ENCODE measurements around the gene C10orf90.
A peak's percentile ranks its signal among the peaks of the same experiment; 100 is the strongest.

The C10orf90 gene

GRCh38 chr10:126628746-126629145 is 41.7 kb downstream of the C10orf90 start:
- DNase-seq, result no peak

DNA sequence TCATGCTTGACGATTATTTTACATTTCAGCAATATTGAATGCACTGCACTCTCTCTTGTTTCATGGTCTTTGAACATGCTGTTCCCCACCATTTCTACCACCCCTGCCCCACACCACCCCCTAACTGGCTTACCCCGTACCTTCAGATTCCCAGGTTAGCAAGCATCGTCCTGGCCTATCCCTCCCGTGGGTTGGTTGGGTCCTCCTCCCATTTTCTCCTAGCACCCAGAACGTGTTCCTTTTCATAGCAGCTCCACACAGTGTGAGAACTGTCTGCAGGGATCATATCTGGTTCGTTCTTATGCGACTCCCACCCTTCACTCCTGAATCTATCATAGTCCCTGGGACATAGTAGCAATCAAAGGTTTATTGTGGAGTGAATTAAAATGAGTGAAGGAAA is 48.6 kb downstream of the C10orf90 start:
- no peak for DNase-seq

GRCh38 chr10:126618466-126618865 is 52.0 kb downstream of the C10orf90 start:
- DNase-seq, result no peak

DNA sequence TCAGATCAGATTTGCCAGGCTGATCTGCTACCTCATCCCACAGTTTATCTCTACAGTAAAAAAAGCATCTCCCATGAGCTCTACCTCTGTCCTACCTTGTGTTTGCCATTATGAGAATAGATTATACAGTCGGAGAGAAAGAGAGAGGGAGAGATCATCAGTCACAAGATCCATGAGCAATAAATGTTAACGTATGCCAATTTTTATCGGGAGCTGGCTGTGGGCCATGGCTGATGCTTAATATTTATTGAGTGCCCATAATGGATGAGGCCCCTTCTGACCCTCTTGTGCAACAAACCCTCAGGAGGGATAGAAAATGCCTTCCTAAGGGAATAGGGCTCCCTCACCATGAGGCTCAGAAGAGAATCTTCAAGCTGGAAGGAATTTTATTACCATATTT is 52.8 kb downstream of the C10orf90 start:
- no peak for DNase-seq

- DNase-seq, result no peak
Observed at GRCh38 chr10:126617208-126617607, 53.3 kb downstream of the C10orf90 start.

GRCh38 chr10:126616737-126617136 is 53.8 kb downstream of the C10orf90 start:
- DNase-seq, result no peak

DNA sequence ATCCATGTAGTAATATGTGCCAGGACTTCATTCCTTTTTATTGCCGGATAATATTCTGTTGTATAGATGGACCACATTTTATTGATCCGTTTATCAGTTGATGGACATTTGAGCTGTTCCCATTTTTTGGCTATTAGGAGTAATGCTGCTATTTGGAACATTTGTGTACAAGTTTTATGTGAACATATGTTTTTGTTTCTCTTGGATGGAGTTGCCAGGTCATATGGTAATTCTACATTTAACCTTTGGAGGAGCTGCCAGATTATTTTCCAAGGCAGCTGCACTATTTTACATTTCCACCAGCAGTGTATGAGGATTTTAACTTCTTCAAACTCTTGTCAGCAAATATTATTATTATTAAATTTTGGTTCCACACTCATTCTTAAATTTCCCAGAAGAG is 59.2 kb downstream of the C10orf90 start:
- no peak for DNase-seq

DNA sequence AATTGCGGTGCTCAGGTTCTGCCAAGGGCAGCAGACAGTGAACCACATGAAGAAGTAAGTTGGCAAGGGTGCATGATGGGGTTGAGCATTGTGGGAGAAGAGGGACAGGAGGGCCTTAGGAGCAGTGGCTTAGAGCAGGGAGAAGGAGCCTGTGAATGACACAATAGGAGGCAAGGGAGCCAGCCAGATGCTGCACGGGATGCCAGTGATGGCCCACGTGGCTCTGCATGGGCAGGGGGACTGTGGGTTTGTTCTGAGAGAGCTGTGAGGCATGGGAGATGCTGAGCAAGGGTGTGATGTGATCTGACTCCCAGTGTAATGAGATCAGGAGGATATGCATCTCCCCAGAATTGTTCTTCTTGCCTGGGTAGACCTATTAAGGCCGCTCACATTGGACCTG is 60.9 kb downstream of the C10orf90 start:
- no peak for DNase-seq

DNA sequence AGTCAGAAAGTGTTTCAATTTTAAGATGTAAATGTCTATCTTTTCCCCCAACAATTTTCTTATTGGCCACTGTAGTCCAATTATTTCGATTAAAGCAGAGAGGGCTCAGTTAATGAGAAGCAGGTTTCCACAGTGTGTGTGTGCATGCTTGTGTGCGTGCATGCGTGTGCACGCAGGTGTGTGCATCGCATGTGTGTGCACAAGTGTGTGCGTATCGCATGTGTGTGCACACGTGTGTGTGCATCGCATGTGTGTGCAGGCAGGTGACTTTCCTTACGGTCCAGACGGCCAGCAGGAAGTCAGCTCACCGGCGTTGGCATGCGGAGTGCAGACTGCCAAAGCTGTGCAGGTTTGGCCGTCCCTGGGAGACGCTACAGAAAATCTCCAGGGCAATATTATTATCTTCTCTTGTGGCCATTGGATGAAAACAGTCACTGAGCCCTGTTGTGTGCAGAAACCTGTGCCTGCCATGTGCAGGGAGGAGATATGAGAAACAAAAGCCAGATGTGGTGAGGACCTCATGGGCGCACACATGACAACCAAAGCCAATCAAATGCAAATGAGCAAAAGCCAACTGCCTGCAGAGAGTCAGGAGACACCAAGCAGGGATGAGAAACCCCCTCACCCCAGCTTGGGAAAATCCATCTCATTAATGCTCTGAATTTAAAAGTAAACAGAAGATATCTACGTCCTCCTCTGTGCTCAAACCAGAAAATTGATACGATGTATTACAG is 70.4 kb downstream of the C10orf90 start:
- DNase-seq, result no peak

- peak; percentile 6 to 9 for DNase-seq
Observed at GRCh38 chr10:126598009-126598408, 72.5 kb downstream of the C10orf90 start.

DNA sequence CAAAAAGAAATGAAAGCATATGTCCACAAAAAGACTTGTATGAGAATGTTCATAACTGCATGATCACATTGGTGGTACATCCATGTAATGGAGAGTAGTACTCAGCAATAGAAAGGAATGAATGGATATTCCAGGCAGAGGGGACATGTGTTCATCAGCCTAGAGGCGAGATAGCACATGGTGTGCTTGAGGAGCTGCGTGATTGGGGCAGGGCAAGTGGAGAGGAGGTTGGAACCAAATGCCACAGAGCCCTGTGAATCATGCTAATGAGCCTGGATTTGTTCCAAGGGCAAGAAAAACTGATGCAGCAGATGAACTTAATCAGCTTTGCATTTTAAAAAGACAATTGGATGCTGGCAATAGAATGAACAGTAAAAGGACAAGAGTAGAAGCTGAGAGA is 73.3 kb downstream of the C10orf90 start:
- no peak for DNase-seq

DNA sequence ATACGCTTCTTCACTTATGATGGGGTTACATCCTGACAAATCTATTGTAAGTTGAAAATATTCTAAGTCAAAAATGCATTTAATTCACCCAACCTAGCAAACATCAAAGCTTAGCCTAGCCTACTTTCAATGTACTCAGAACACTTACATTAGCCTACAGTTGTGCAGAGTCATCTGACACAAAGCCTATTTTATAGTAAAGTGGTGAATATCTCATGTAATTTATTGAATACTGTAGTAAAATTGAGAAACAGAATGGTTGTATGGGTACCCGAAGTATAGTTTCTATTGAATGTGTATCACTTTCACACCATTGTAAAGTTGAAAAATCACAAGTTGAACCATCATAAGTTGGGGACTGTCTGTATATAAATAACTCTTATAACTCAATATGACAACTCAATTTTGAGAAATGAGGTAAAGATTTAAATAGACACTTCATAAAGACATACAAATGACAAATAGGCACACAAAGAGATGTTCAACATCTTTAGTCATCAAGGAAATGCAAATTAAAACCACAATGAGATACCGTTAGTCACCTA is 73.9 kb downstream of the C10orf90 start:
- no peak for DNase-seq

DNA sequence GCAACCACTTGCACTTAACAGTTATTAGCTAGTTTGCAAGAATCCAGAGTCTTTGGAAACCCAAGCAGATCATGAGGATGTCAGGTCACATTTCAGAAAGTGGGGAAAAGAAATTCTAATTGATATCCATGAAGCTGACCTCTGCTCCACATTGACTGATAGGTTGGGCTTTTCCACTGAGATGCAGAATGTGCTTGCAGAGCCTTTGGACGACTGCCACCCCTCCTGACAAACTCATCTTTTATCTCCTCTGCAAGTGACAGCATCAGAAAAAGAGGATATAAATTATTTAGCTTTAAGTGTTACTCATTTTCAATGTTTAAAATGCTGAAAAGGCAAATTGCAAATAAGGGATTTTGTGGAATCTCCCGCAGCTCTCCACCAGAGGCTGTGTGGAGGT is 75.3 kb downstream of the C10orf90 start:
- no peak for DNase-seq

DNA sequence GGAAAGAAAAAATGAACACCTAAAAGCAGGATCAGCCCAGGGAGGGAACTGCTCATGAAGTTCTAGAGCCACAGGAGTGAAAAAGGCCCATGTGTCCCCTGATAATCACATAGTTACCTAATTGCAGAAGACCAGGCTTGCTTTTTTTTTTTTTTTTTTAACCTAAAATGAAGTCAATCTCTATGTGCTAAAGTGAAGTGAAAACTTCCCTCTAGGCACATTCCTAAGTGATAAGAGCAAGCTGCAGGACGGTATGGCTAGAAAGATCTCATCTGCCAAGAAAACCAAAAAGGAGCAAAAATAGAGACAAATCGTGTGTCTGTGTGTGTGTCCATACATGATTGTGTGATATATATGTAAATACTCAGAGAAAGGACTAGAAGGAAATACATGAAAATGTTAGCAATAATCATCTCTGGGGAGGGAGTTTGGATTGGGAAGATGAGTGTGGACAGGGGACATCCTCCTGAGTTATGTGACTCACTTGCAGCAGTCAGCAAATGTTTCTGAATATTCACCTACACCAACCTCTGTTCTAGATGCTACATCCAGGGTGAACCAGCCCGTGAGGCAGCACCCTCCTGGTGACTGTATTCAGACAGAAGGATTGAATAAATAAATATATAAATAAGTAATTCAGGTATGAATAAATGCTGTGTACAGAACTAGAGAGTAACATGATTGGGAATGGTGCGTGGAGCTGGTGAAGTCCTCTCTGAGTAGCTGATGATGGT is 76.4 kb downstream of the C10orf90 start:
- DNase-seq, result no peak

GRCh38 chr10:126592901-126593300 is 77.6 kb downstream of the C10orf90 start:
- no peak for DNase-seq

DNA sequence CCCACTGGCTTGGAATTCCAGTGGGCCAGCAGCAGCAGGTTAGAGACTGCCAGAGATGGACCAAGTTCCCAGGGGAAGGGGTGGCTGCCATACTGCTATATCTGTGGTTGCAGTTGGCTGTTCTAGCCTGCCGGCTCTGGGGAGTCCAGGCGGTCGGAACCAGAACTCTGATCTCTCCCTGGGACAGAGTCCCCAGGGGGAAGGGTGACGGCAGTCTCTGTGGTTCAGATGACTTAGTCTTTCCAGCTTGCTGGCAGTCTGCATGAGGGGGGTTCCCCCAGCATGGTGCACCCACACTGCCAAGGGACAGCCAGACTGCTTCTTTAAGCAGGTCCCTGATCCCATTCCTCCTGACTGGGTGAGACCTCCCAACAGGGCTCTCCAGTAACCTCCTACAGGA is 82.5 kb downstream of the C10orf90 start:
- DNase-seq, result no peak

GRCh38 chr10:126586878-126587277 is 83.6 kb downstream of the C10orf90 start:
- no peak for DNase-seq

DNA sequence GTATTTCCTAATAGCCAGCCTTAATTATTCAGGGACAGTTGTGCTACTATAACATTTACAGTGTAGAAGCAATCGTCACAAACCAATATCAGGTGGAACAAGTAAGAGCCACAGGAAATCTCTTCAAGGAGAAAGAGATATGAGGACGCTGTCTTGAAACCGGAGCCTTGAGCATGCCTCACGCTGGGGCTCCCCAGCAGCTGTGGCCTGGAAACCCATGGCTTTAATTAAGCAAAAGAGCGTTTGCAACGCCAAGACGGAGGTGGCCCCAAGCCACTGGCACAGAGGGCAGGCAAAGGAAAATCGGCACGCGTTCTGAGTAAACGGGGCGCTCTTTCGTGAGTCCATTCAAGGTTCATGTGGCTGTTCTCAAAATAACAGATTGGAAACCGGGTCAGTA is 84.4 kb downstream of the C10orf90 start:
- no peak for DNase-seq

GRCh38 chr10:126585249-126586017 is 85.1 kb downstream of the C10orf90 start:
- no peak for DNase-seq

- DNase-seq, result no peak
Observed at GRCh38 chr10:126584836-126585235, 85.7 kb downstream of the C10orf90 start.

DNA sequence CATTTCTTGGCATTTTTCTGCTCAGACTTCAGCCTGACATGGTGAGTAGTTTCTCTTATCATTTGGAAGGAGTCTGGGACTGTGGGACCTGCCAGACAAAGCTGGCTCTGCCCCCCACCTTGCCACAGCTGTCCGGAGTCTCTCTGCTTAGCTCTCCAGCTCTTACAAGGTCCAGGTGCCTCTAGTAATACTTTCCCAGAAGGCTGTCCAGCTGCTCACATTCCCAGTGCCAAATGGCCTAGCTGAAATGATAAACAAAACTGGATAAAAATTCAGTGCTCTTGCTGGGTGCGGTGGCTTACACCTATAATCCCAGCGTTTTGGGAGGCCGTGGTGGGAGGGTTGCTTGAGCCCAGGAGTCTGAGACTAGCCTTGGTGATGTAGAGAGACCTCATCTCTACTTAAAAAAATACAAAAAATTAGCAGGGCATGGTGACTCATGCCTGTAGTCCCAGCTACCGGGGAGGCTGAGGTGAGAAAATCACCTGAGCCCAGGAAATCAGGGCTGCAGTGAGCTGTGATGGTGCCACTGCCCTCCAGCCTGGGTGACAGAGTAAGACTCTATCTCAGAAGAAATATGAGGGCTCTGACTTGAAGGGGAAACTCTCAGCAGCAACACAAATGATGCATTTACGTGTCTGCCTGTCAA is 86.8 kb downstream of the C10orf90 start:
- DNase-seq, result no peak

- no peak for DNase-seq
Observed at GRCh38 chr10:126581648-126582046, 88.8 kb downstream of the C10orf90 start.

All from stimulated activated CD4-positive, alpha-beta T cell treated with anti-CD3 and anti-CD28 coated beads, Interleukin-2, amount 100 ng/mL, for 48 hours (primary cell).